ENCODE measurements around the gene PPIP5K1. TPM values are rescaled to one million over a fixed set of nuclear protein-coding genes. Genes with fewer than 3 reads are reported as not detected.
"Not testable (repeated sequence)": the region's sequence is repeated elsewhere in the genome, so short reads cannot be mapped to it uniquely, and the experiment has no call there.

The PPIP5K1 gene
- 100 to 1,000 TPM in 1 of 4 donors, 10 to 100 TPM in 3; 60.5 to 273 (median 84.0) TPM for total RNA-seq

DNA sequence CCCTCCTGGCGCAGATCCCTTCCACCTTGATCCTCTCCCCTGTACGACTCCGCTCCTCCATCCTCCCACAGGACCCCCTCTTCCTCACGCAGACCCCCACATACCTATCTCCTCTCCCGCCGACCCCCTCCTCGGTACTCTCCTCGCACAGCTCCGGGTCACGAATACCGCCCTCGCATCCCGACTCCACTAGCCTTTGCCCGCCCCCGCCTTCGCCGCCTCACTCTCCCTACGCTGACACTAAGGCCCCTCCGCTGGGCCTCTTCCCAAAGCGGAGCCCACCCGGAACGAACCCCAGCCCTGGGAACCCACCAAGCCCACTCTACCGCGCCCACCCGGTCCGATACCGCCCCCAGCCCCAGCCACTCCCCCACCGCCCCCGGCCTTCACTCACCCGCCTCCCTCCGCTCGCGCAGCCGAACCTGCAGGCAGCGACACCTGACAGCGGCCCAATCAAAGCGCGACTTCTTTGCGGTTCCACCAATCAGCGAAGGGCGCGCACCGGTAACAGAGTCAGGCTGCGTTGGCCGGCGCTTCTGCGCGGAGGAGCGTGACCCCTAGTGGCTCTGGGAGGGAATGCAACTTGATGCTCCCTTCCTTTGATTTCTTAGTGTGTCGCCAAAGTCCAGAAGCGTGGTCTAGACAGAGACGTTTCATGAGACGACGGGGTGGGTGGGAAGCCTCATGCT is at the start of gene PPIP5K1:
Gene PPIP5K1 (minus strand): TSS at position 431 of the 689 bp plus-strand sequence. CDS start 5,704 bp downstream, outside the sequence.
- H3K4me1 ChIP-seq; H3K36me3 ChIP-seq; H3K27ac ChIP-seq; DNase-seq; in situ Hi-C loops (cut with MboI; ENCODE audit: low pct_ligation_motif_present in 1 of 4, low pct_unique_long_range_greater_than_20kb in 1 of 4, low sequenced_read_pairs in 3 of 4); H3K9me3 ChIP-seq; H3K27me3 ChIP-seq; H3K4me3 ChIP-seq; intact Hi-C loops (cut with DNase I; ENCODE audit: low total_unique reads): not testable (repeated sequence)
- WGBS, 2 donors (ENCODE audit: low coverage in 1 of 2): no CpG with 5 or more reads among the region's 54 CpGs

DNA sequence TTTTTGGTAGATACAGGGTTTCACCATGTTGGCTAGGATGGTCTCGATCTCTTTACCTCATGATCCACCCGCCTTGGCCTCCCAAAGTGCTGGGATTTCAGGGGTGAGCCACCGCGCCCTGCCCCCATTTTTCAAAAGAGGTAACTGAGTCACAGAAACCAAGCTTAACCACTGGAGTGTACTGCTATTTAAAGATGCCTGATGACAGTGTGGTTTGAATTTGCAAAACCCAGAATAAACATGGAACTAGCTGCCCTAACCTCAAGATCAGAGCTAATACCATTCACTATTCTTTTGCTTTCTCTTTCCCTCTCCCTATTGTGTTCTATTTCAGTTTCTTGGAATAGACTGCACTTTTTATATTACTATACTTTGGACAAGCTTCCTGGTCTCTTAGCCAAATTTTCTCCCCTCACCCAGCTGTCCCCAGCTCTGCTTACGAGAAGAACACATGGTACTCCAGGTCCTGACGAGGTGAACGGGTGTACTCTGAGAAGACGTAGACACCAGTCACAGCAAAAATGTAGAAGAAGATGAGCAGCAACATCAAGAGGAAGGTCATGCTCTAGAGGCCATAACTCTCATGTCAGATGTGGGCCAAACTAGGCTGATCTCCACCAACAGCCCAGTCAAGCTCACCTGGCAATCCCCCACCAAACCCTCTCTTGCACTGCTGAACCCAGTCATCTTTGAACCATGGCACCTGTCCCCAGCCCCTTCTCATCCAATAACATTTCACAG is 48.6 kb upstream of the PPIP5K1 start:
- H3K9me3 ChIP-seq; intact Hi-C loops (cut with DNase I; ENCODE audit: low total_unique reads); H3K36me3 ChIP-seq; DNase-seq; H3K27ac ChIP-seq; H3K27me3 ChIP-seq; H3K4me3 ChIP-seq; H3K4me1 ChIP-seq; in situ Hi-C loops (cut with MboI; ENCODE audit: low pct_ligation_motif_present in 1 of 4, low pct_unique_long_range_greater_than_20kb in 1 of 4, low sequenced_read_pairs in 3 of 4): not testable (repeated sequence)
- WGBS, 2 donors (ENCODE audit: low coverage in 1 of 2): 78 to 85% methylated on average over 4 to 8 of the region's 8 CpGs

DNA sequence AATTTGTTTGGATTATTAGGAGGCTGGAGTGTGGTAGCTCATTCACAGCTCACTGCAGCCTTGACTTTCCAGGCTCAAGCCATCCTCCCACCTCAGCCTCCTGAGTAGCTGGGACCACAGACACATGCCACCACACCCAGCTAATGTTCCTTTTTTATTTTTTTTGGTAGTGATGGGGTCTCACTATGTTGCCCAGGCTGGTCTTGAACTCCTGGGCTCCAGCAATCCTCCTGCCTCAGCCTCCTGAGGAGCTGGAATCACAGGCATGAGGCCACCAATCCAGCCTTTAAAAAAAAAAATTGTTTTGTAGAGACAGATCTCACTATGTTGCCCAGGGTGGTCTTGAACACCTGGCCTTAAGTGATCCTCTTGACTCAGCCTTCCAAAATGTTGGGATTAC is 36.9 kb upstream of the PPIP5K1 start:
- H3K4me3 ChIP-seq; H3K27ac ChIP-seq; in situ Hi-C loops (cut with MboI; ENCODE audit: low pct_ligation_motif_present in 1 of 4, low pct_unique_long_range_greater_than_20kb in 1 of 4, low sequenced_read_pairs in 3 of 4); H3K27me3 ChIP-seq; H3K9me3 ChIP-seq; H3K36me3 ChIP-seq; DNase-seq; H3K4me1 ChIP-seq; intact Hi-C loops (cut with DNase I; ENCODE audit: low total_unique reads): not testable (repeated sequence)

GRCh38 chr15:43625106-43625505 is 35.1 kb upstream of the PPIP5K1 start:
- Histone ChIP-seq H3K9me3 (no peaks in the 10 kb centered on the region), H3K36me3 (no peaks in the 10 kb centered on the region), H3K27me3 (peaks cover 6% of the 10 kb centered on the region), H3K4me1 (no peaks in the 10 kb centered on the region), H3K27ac (no peak overlapping the region), H3K4me3 (no peak overlapping the region)
- TF ChIP-seq POLR2AphosphoS5 (IDR thresholded peaks at IDR 0.05) (no peak), CTCF (IDR thresholded peaks at IDR 0.05) (no peak), EP300 (IDR thresholded peaks at IDR 0.05; ENCODE audit: low read depth) (no peak), POLR2A (IDR thresholded peaks at IDR 0.05) (no peak)
- intact Hi-C loops (cut with DNase I; ENCODE audit: low total_unique reads): no loop called here
- WGBS, 2 donors (ENCODE audit: low coverage in 1 of 2): 18 to 30% methylated on average over 5 of the region's 5 CpGs
- in situ Hi-C loops (cut with MboI; ENCODE audit: low pct_ligation_motif_present in 1 of 4, low pct_unique_long_range_greater_than_20kb in 1 of 4, low sequenced_read_pairs in 3 of 4): no loop called here
- no peak for DNase-seq

GRCh38 chr15:43622068-43622799 is 32.2 kb upstream of the PPIP5K1 start:
- H3K4me1 ChIP-seq; intact Hi-C loops (cut with DNase I; ENCODE audit: low total_unique reads); in situ Hi-C loops (cut with MboI; ENCODE audit: low pct_ligation_motif_present in 1 of 4, low pct_unique_long_range_greater_than_20kb in 1 of 4, low sequenced_read_pairs in 3 of 4); H3K4me3 ChIP-seq; DNase-seq; H3K27ac ChIP-seq; H3K36me3 ChIP-seq; H3K9me3 ChIP-seq: not testable (repeated sequence)
- 56 to 60% methylated on average over 1 to 6 of the region's 7 CpGs for WGBS, 2 donors (ENCODE audit: low coverage in 1 of 2)
- peaks cover 14% of the 10 kb centered on the region for H3K27me3 ChIP-seq

DNA sequence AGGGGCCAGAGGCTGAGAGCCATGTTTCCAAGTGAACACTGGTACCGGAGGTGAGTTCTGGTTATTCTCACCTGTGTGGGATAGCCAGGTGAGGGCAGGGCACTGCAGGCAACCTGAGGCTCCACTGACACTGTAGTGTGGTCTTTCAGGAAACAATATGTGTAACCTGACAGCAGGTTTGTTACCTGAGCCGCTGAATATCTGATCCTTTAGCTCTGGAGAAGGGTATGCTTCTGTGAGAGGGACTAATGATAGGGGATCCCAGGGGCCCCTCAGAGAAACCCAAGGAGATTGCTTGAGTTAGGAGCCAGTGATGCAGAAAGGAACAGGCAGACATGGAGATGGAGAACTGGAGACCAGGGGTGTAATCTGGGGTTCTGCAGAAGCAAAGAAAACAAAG is 28.7 kb upstream of the PPIP5K1 start, which contains the start of gene STRC:
Gene STRC (minus strand): TSS at position 101 of the 400 bp plus-strand sequence. CDS start 78 bp downstream, at position 23.
- H3K4me1 ChIP-seq; DNase-seq; H3K27me3 ChIP-seq; H3K4me3 ChIP-seq; in situ Hi-C loops (cut with MboI; ENCODE audit: low pct_ligation_motif_present in 1 of 4, low pct_unique_long_range_greater_than_20kb in 1 of 4, low sequenced_read_pairs in 3 of 4); intact Hi-C loops (cut with DNase I; ENCODE audit: low total_unique reads); H3K36me3 ChIP-seq; H3K9me3 ChIP-seq; H3K27ac ChIP-seq: not testable (repeated sequence)
- no CpG with 5 or more reads among the region's 2 CpGs for whole genome bisulfite sequencing, 2 donors (ENCODE audit: low coverage in 1 of 2)

DNA sequence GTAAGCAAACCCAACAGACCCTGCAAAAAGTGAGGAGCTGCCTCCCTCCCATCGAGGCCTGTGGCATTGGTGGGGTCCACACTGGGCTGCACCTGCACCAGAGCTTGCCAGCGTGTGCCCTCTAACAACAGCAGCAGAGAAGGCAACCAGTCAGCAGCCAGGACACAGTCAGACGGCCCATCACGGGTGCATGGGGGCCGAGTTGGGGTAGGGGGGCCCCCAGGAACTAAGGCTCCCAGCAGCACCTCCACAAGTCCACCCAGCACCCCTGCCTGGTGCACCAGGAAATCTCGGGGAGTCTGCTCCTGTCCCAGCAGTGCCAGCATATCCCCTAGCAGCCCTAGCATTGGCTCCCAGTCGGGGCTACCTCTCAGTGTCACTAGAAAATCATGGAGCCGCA is 27.7 kb upstream of the PPIP5K1 start:
- intact Hi-C loops (cut with DNase I; ENCODE audit: low total_unique reads); H3K4me3 ChIP-seq; H3K4me1 ChIP-seq; H3K9me3 ChIP-seq; H3K27me3 ChIP-seq; H3K36me3 ChIP-seq; H3K27ac ChIP-seq; in situ Hi-C loops (cut with MboI; ENCODE audit: low pct_ligation_motif_present in 1 of 4, low pct_unique_long_range_greater_than_20kb in 1 of 4, low sequenced_read_pairs in 3 of 4); DNase-seq: not testable (repeated sequence)
- WGBS, 2 donors (ENCODE audit: low coverage in 1 of 2): no CpG with 5 or more reads among the region's 8 CpGs

GRCh38 chr15:43602233-43602632 is 12.2 kb upstream of the PPIP5K1 start:
- WGBS, 2 donors (ENCODE audit: low coverage in 1 of 2): 62 to 80% methylated on average over 4 to 6 of the region's 6 CpGs
- H3K4me3 ChIP-seq; H3K36me3 ChIP-seq; H3K9me3 ChIP-seq; H3K27me3 ChIP-seq; intact Hi-C loops (cut with DNase I; ENCODE audit: low total_unique reads); H3K4me1 ChIP-seq; in situ Hi-C loops (cut with MboI; ENCODE audit: low pct_ligation_motif_present in 1 of 4, low pct_unique_long_range_greater_than_20kb in 1 of 4, low sequenced_read_pairs in 3 of 4); H3K27ac ChIP-seq: not testable (repeated sequence)
- DNase-seq: peak; percentile 46

DNA sequence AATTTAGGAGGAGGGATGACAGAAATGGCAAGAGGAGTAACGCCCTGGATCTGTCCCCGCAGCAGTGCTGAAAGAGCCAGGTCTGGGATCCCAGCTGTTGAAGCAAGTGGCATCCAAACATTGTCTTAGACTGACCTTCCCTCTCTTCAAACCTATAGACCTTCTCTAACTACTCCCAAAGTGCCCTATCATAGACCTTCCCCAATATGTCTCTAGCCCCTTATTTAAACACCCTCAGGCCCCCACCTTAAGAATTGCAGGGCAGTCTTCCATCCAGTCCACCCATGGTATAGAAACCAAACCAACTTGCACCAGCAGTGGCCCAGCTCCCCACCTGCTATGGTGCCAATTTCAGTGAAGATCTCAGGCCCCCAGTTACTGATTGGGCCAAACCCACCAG is 10.2 kb upstream of the PPIP5K1 start:
- in situ Hi-C loops (cut with MboI; ENCODE audit: low pct_ligation_motif_present in 1 of 4, low pct_unique_long_range_greater_than_20kb in 1 of 4, low sequenced_read_pairs in 3 of 4); H3K27ac ChIP-seq; H3K9me3 ChIP-seq; H3K36me3 ChIP-seq; intact Hi-C loops (cut with DNase I; ENCODE audit: low total_unique reads); H3K4me3 ChIP-seq; DNase-seq; H3K27me3 ChIP-seq; H3K4me1 ChIP-seq: not testable (repeated sequence)
- no CpG with 5 or more reads among the region's 2 CpGs for WGBS, 2 donors (ENCODE audit: low coverage in 1 of 2)

Data from transverse colon (tissue), 4 donors.